ENCODE data around the gene RABEP1. TPM values are rescaled to one million over a fixed set of nuclear protein-coding genes. Genes with fewer than 3 reads are reported as not detected.

The RABEP1 gene
- total RNA-seq, 4 donors from 2014 or later, result 46.3 to 65.9 (median 55.8) TPM

DNA sequence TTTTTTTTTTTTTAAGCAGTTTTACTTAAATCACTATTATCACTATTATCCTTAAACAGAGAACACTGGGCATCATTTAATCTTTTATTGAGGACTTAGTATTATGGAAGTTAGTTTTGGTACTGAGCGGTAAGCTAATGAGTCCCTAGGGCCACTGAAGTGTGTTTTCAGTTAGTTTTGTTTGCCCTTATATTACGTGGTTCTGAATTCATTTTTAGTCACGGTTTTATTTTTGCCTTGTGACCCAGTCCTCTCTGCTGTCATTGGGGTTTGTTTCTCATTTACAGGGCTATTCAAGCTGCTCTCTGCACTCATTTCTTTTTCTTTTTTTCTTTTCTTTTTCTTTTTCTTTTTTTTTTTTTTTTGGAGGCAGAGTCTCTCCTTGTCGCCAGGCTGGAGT lies 17.3 kb downstream of the RABEP1 start:
- TF ChIP-seq CTCF (IDR thresholded peaks at IDR 0.05), result no peak
- ATAC-seq (ENCODE audit: low FRiP score) (no peak), DNase-seq (ENCODE audit: low spot score) (no peak)

GRCh38 chr17:5304636-5305035 lies 22.6 kb downstream of the RABEP1 start:
- TF ChIP-seq CTCF (IDR thresholded peaks at IDR 0.05), result no peak
- ATAC-seq (ENCODE audit: low FRiP score), result no peak
- no peak for DNase-seq (ENCODE audit: low spot score)

DNA sequence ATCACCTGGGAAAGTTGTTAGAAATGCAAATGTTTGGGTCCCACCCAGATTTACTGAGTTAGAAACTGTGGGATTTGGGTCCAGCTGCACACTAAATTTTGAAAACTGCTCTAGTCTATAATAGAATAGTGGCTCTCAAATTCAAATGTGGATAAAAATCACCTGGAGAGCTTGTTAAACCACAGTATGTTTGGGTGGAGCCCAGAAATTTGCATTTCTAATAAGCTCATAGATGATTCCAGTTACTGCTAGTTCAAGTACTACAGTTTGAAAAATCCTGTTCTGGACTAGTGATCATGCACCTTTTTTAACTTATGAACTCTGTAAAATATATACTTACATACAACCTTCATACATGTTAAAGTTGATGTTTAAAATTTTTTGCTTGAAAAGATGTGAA lies 27.8 kb downstream of the RABEP1 start:
- no peak for ATAC-seq (ENCODE audit: low FRiP score)
- no peak for TF ChIP-seq CTCF (IDR thresholded peaks at IDR 0.05)

DNA sequence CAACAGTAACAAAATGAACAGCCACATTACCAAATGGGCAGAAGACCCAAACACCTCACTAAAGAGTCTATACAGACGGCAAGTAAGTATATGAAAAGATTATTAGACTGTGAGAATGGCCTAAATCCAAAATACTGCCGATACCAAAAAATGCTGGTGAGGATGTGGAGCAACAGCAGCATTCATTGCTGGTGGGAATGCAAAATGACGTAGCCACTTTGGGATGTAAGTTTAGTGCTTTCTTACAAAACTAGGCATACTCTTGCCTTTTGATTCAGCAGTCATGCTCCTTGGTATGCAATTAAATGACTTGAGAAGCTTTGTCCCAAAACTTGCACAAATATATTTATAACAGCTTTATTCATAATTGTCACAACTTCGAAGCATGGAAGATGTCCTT lies 43.8 kb downstream of the RABEP1 start:
- no peak for DNase-seq (ENCODE audit: low spot score)
- no peak for TF ChIP-seq CTCF (IDR thresholded peaks at IDR 0.05)
- no peak for ATAC-seq (ENCODE audit: low FRiP score)

More for the DNA sequence above, 27.8 kb downstream of the RABEP1 start:
- DNase-seq (ENCODE audit: low spot score), result no peak

DNA sequence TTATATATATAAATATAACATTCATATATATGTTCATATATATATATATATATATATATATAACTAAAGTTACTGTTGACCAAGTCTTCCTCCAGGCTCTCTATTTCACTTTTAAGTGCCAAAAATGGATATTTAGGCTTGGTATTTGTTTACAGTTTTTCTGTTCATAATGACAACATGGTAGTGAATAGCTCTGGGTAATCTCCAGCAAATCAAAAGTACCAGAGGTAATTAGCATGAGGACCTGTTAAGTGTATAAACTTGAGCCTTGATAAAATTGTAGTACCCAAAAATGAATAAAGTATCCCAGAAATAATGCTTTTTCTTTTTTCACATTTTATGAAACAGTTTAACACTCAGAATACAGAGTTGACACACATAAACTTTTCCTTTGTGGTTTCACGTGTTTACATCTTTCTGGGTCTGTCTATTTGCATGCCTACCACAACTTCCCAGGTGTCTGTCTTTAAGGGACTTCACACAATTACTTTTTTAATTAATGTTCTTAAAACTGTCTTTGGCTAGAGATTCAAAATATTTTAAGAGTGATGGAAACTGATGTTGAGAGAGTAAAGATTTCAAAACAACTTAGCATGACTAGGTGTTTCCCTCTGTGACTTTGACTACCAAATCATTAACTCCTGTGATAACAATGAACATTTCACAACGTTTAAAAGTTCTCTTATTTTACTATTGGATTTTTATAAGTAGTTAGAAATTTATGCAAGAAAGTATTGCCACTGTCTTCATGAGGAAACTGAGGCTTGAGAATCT lies 47.9 kb downstream of the RABEP1 start:
- ATAC-seq (ENCODE audit: low FRiP score), result no peak
- no peak for TF ChIP-seq CTCF (IDR thresholded peaks at IDR 0.05)
- no peak for DNase-seq (ENCODE audit: low spot score)

DNA sequence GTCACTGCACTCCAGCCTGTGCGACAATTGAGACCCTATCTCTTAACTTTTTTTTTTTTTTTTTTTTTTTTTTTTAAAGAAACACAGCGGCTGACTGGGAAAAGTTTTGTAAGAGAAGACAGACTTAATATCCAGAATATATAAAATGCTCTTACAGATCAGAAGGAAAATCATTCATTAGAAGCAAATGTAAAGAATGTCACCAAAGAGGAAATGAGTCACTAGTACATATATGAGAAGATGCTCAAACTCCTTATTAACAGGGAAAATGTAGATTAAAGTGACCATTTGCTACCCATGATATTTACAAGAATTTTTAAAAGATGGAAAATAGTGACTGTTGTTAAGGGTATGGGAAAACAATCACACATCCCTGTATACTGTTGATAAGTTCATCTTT lies 48.9 kb downstream of the RABEP1 start:
- no peak for TF ChIP-seq CTCF (IDR thresholded peaks at IDR 0.05)
- ATAC-seq (ENCODE audit: low FRiP score), result no peak
- DNase-seq (ENCODE audit: low spot score), result no peak

GRCh38 chr17:5331506-5331905 lies 49.4 kb downstream of the RABEP1 start:
- no peak for TF ChIP-seq CTCF (IDR thresholded peaks at IDR 0.05)
- DNase-seq (ENCODE audit: low spot score) (no peak), ATAC-seq (ENCODE audit: low FRiP score) (no peak)
